IPS-18c (cell line): Measurements from ENCODE around the gene SYT12.
"Not testable (repeated sequence)": the region's sequence is repeated elsewhere in the genome, so short reads cannot be mapped to it uniquely, and the experiment has no call there.

Experiments used
- H3K4me3 ChIP-seq: 2 replicates; pipeline ENCODE4 v1.7.0; 2013; ENCODE audit warnings: low read depth, mild to moderate bottlenecking, low read length, moderate library complexity; ENCODE audit not compliant: insufficient read depth
- H3K9me3 ChIP-seq: one replicate; pipeline ENCODE4 v1.6.1; 2013; ENCODE audit warnings: mild to moderate bottlenecking, low read length, moderate library complexity; ENCODE audit not compliant: control insufficient read depth, insufficient read depth

The SYT12 gene

GRCh38 chr11:66987924-66988637 is 34.9 kb upstream of the SYT12 start:
- H3K4me3 ChIP-seq, result no peak overlapping the region

DNA sequence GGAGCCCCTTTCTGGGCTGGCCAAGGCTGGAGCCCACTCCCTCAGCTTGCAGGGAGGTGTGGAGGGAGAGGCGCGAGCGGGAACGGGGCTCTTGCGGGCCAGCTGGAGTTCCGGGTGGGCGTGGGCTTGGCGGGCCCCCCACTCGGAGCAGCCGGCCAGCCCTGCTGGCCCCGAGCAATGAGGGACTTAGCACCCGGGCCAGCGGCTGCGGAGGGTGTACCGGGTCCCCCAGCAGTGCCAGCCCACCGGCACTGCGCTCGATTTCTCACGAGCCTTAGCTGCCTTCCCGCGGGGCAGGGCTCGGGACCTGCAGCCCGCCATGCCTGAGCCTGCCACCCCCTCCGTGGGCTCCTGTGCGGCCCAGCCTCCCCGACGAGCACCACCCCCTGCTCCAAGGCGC is 34.2 kb upstream of the SYT12 start:
- H3K9me3 ChIP-seq, result not testable (repeated sequence)

More at GRCh38 chr11:66987924-66988637, 34.9 kb upstream of the SYT12 start:
- H3K9me3 ChIP-seq, result peaks cover 2% of the 10 kb centered on the region

GRCh38 chr11:66989360-66989759 is 33.6 kb upstream of the SYT12 start:
- H3K4me3 ChIP-seq, result not testable (repeated sequence)

More for the DNA sequence above, 34.2 kb upstream of the SYT12 start:
- not testable (repeated sequence) for H3K4me3 ChIP-seq

DNA sequence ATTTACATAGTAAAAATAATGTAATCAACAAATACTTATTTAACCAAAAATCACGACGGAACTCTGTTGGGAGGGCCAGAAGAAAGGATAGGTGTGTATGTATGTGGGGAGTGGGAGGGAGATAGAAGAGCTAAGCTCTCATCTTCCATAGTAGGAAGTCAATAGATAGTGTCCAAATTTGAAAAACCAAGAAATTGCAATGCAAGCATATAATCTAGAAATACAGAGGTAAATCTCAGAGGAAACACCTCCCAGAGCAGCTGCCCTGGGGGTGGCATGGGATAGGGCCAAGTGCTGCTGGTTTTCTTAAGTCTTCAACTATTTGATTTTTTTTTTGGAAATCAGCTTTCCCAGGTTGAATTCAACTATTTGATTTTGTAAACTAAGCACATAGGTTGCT is 30.9 kb upstream of the SYT12 start:
- Histone ChIP-seq H3K4me3 (no peak overlapping the region), H3K9me3 (no peaks in the 10 kb centered on the region)

More at GRCh38 chr11:66989360-66989759, 33.6 kb upstream of the SYT12 start:
- not testable (repeated sequence) for H3K9me3 ChIP-seq

- H3K4me3 ChIP-seq, result no peak overlapping the region
- no peaks in the 10 kb centered on the region for H3K9me3 ChIP-seq
Observed at GRCh38 chr11:66996609-66997273, 26.2 kb upstream of the SYT12 start.

DNA sequence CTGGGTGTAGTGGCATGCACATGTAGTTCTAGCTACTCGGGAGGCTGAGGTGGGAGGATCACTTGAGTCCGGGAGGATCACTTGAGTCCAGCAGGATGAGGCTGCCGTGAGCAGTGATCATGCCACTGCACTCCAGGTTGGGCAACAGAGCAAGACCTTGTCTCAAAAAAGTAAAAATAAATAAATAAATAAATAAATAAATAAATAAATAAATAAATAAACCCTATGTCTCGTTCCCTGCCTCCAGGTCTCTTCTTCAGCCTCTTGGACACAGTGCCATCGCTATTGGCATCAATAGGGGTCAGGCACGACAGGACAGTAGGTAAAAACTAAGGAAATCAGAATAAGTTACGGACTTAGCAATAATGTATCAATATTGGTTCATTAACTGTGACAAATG is 23.4 kb upstream of the SYT12 start:
- Histone ChIP-seq H3K9me3 (no peaks in the 10 kb centered on the region), H3K4me3 (no peak overlapping the region)

- no peak overlapping the region for H3K4me3 ChIP-seq
- no peaks in the 10 kb centered on the region for H3K9me3 ChIP-seq
Observed at GRCh38 chr11:67001332-67001731, 21.6 kb upstream of the SYT12 start.

DNA sequence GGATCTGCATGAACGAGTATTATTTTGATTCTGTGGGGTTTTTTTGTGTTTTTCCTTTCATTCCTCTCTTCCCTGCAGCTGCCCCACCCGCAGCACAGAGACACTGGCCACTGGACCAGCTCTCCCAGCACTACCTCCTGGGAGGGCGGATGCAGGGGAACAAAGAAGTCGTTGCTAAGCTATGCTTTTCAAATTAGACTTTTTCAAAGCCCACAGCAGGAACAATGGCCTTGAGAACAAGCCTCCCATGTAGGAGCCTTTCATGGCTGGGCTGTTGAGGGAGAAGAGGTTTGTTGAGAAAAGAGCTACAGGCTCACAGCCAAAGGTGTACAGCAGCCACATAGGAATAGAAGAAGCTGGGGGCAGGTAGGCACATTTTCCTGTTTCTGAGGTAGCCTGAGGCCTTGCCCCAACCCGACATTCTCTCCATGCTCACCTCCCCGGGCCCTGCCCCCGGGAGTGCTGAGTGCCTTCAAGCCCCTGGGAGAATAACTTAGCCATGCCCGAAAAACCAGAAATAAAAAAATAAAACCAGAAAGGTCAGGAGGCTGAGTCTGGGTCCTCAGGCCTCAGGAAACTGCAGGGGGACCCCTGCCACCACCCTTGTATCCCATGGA is 20.5 kb upstream of the SYT12 start:
- Histone ChIP-seq H3K4me3 (peak overlapping the region; percentile 20; the same call in 1 of the 2 replicates), H3K9me3 (no peaks in the 10 kb centered on the region)

DNA sequence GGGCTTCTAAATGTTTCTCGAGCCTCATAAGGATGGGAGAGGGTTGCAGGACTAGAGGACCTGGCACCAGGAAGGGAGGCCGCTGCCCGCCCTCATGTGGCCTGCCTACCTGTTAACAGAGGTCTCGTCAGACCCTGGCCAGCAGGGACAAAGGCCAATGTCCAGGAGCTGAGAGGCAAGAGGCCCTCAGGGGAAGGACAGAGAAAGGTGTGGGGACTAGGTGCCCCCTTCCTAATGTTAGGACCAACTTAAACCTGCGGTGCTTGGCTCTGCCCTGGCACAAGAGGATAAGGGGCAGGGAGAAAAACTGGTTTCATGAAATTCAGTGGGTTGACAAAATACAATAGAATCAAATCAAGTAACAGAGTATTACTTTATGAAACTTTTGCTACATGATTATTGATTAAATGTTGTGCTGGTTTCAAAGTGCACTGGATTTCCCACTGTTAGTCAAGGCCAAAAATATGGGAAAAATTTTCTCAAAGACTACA is 20.0 kb upstream of the SYT12 start:
- no peaks in the 10 kb centered on the region for H3K9me3 ChIP-seq
- no peak overlapping the region for H3K4me3 ChIP-seq

- H3K9me3 ChIP-seq, H3K4me3 ChIP-seq: not testable (repeated sequence)
Observed at GRCh38 chr11:67005200-67005599, 17.7 kb upstream of the SYT12 start.

DNA sequence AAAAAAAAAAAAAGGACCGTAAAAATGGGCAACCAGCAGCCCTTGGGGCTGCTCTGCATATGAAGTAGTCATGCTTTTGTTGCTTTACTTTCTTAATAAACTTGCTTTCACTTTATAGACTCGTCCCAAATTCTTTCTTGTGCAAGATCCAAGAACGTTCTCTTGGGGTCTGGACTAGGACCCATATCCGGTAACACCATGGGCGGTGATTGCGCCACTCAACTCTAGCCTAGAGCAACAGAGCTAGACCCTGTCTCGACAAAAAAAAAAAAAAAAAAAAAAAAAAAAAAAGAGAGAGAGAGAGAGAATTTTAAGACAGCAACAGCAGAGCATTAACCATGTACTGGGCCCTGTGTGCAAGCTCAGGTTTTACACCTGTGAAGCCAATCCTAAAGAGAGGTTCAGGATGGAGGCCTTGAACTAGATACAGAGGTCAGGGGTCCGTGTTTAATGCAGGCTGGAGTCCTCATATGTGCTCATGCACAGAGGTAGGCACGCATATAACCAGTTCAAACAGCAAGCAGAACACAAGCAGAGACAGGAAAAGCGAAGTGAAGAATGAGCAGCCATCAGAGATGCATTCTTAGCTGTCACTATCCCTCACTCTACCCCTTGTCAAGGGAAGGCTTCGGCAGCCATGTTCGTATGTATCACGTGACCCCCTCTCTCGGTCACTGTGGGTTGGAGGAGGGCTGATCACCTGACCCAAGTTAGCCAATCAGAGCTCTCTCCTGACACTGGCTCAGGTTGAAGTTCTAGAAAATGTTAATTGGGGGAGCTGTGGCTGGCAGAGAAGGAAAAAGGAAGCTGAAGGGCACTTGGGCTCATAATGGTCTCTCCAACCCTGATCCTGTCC is 16.7 kb upstream of the SYT12 start:
- Histone ChIP-seq H3K4me3 (no peak overlapping the region), H3K9me3 (no peaks in the 10 kb centered on the region)

DNA sequence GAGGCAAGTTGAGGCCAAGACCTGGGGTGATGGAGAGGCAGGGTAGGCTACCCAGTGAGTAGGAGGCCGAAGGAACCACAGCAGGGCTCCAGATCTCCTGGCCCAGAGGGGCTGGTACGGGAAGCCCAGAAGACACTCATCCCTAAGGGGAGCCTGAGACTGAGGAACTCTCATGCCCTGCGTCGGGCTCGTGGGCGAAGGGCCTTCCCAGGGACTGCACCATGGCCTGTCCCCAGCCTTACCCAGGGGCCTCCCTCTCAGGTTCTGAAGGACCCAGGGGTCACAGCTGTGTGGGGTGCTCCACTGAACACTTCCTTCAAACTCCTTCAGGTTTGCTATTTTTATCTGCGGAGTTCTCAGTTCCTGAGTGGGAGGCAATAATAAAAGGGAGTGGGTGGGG is 15.8 kb upstream of the SYT12 start:
- Histone ChIP-seq H3K4me3 (no peak overlapping the region), H3K9me3 (no peaks in the 10 kb centered on the region)

GRCh38 chr11:67010296-67010905 is 12.5 kb upstream of the SYT12 start:
- H3K4me3 ChIP-seq, result no peak overlapping the region; the same call in 1 of the 2 replicates
- no peaks in the 10 kb centered on the region for H3K9me3 ChIP-seq

GRCh38 chr11:67013511-67014045 is 9.4 kb upstream of the SYT12 start:
- no peaks in the 10 kb centered on the region for H3K9me3 ChIP-seq
- no peak overlapping the region for H3K4me3 ChIP-seq

DNA sequence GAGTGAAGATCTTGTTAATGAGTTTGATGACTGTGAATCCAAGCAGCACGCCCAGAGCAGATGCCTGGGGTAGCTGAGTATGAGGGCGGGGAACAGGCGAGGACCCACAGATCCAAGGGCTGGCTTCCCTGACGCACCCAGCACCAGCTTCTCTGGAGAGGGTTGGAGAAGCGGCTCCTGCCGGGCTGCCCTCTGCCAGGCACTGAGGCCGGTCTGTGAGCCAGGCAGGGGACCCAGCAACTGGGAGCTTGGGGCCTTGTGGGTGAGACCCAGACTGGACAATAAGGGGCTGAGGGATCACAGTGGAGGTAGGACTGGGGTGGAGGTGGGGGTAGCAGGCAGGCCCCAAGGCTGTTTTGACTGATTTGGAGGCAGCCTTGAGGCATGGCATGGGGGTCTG is 8.6 kb upstream of the SYT12 start:
- H3K9me3 ChIP-seq, result no peaks in the 10 kb centered on the region

DNA sequence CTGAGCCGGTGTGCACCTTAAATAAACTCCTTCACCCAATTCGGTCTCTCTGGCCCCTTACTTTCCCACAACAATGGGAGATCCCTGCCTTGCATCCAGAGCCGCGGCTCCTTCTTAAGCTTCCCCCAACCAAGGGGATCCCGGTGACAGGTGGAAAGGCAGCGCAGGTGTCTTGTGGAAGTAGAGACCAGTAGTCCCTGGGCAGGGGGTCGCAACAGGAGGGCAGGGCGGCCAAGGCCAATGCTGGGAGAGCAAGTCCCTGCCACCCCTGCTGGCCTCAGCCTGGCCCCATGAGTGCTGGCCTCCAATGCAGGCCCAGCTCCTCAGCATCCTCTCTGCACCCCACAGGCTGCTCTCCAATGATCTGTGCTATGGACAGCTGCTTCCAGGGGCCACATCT is 7.9 kb upstream of the SYT12 start:
- no peak overlapping the region for H3K4me3 ChIP-seq
- no peaks in the 10 kb centered on the region for H3K9me3 ChIP-seq

More for the DNA sequence above, 8.6 kb upstream of the SYT12 start:
- H3K4me3 ChIP-seq, result no peak overlapping the region

- Histone ChIP-seq H3K9me3 (no peaks in the 10 kb centered on the region), H3K4me3 (no peak overlapping the region)
Observed at GRCh38 chr11:67016550-67016949, 6.4 kb upstream of the SYT12 start.
